GM18907 (cell line): ENCODE data around the gene CLCN4.
A peak's percentile ranks its signal among the peaks of the same experiment; 100 is the strongest.

Source experiments
- ATAC-seq: cut with Tn5 transposase; IDR thresholded peaks from one replicate; pipeline ENCODE4 v1.9.1; 2021; ENCODE audit warnings: mild to moderate bottlenecking, moderate library complexity; ENCODE audit not compliant: unreplicated experiment

The CLCN4 gene

DNA sequence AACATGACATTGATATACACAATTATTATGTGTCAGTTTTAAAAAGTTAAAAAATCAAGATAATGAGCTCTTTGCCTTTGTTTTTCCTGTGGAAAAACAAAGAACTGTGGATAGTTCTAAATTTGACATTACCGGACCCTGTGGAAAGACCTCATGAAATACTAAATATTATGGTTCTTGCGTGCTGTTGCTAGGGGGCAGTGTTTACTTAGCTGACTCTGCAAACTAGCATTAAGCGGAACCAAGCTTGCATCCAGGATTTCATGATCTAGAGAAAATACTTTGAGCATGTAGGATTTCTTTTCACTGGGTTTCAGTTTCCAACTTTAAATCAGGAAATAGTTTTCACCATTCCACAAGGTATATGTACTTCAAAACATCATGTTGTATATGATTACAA is 33.6 kb downstream of the CLCN4 start:
- peak; percentile 53 for ATAC-seq

- no peak for ATAC-seq
These were observed 36.8 kb downstream of the CLCN4 start for GRCh38 chrX:10193587-10193986.

DNA sequence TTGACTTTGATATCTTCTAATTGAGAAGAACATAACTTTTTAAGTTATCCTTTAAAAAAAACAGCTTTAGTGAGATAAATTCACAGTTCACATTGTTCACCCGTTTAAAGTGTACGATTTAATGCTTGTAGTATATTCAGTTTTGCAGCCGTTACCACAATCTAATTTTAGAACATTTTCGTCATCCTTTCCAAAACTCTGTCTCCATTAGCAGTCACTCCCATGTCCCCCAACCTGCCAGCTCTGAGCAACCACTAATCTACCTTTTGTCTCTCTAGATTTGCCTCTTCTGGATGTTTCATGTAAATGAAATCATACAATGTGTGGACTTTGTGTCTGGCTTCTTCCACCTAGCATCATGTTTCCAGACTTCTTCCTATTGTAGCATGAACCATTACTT is 38.6 kb downstream of the CLCN4 start:
- no peak for ATAC-seq

DNA sequence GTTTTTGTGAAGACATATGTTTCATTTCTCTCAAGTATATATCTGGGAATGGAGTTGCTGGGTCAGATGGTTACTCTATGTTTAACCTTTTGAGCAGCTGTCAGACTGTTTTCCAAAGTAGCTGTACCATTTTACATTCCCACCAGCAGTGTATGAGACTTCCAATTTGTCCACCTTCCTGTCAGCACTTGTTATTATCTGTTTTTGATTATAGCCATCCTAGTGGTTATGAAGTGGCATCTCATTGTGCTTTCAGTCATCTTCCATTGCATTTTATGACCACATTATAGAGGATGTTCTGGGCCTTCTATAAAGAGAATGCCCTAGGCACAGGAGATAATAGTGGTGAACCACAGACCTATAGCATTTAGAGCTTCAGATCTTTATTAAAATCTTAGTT is 39.2 kb downstream of the CLCN4 start:
- no peak for ATAC-seq

- ATAC-seq: no peak
These were observed 40.8 kb downstream of the CLCN4 start for GRCh38 chrX:10197279-10198210.

- ATAC-seq: no peak
These were observed 41.5 kb downstream of the CLCN4 start for GRCh38 chrX:10198254-10198653.

GRCh38 chrX:10199212-10199611 is 42.4 kb downstream of the CLCN4 start:
- peak; percentile 83 for ATAC-seq

GRCh38 chrX:10203617-10204016 is 46.8 kb downstream of the CLCN4 start:
- no peak for ATAC-seq

GRCh38 chrX:10206317-10206716 is 49.5 kb downstream of the CLCN4 start:
- no peak for ATAC-seq

DNA sequence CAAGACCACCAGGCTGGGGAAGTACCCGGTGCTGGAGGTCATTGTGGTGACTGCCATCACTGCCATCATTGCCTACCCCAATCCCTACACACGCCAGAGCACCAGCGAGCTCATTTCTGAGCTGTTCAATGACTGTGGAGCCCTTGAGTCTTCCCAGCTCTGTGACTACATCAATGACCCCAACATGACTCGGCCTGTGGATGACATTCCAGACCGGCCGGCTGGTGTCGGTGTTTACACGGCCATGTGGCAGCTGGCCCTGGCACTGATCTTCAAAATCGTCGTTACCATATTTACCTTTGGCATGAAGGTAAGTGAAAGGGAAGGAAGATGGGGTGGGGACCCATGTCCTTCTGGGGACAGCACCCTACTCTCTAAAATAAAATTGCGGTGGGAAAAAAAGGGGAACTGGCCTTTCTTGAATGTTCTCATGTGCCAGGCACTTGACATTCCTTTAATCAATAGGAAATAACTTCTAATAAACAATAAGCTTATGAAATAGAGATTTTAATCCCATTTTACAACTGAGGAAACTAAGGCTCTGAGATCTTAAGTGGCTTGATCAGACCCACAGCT is 51.6 kb downstream of the CLCN4 start:
- ATAC-seq: no peak

- ATAC-seq: no peak
These were observed 52.2 kb downstream of the CLCN4 start for GRCh38 chrX:10208953-10209352.

- ATAC-seq: no peak
These were observed 55.6 kb downstream of the CLCN4 start for GRCh38 chrX:10212395-10212794.

GRCh38 chrX:10213716-10214115 is 56.9 kb downstream of the CLCN4 start:
- no peak for ATAC-seq

DNA sequence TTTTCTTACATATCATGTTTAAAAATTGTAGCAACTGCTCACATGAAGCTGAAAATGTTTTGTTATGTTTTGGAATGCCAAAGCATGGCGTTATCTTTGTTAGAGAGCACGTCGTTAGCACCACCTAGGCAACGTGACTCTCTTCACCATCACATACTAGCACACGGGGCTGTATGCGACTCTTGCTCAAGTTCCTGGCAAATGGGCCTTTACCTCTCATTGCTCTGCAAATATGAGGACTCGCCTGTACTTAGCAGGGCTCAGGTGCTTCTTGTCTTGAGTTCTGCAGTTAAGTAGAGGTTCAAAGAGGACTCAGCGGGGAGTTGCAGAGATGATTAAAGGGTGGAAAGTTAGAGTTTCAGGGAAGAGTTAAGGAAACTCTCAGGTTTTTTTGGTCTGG is 59.4 kb downstream of the CLCN4 start:
- no peak for ATAC-seq

- no peak for ATAC-seq
These were observed 60.4 kb downstream of the CLCN4 start for GRCh38 chrX:10217198-10217597.

GRCh38 chrX:10221651-10222050 is 64.9 kb downstream of the CLCN4 start:
- ATAC-seq: no peak

DNA sequence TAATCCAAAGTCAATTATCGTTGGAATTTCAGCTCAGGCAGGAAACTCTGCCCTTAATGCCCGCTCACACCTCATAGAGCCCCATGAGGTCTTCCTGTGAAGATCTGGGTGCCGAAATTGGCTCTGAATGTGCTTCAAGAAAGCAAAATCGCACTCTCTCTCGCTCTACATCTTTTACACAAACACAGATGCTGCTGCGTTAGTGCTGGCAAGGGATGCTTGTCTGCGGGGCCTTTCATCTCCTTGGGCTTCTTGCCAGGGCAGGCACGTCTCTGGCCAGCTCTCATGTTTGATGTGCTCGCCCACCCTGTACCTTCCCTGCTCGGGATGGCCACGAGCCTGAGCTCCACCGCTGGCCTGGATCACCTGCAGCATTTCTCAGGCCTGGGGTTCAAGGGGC is 66.5 kb downstream of the CLCN4 start:
- ATAC-seq: no peak

GRCh38 chrX:10223781-10224180 is 67.0 kb downstream of the CLCN4 start:
- ATAC-seq: no peak

DNA sequence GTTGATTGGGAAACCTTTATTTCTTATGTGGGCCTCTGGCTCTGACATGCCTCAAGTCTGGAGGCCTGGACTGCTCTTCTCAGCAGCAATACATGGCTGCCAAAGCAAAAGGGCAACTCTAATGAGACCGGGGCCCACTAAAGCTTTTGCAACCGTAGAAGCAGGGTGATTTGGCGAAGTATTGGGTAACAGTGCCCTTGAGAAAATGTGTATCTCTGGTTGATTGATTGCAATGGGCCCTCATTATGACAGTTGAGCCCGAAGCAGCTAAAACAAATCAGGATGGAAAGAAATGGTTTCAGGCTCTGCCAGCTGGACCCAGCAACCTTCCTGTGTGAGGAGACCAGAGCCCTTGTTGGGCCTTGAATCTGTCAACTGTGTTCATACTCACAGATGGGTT is 73.4 kb downstream of the CLCN4 start:
- ATAC-seq: no peak

DNA sequence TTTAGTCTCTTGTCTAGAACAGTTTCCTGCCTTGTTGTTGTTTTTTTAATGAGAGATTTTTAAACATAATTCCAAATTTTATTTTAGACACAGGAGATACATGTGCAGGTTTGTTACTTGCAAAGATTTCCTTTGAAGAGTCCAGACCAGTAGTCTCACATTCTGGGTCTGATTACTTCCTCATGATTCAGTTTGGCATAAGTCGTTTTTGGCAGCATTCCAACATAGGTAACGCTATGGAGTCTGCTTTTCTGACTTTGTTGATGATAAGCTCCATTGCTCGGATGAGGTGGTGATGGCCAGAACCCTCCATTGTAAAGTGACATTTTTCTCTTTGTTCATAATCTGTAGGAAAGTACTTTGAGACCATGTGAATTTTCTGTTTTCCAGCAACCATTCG is 74.7 kb downstream of the CLCN4 start:
- ATAC-seq: no peak

GRCh38 chrX:10233173-10233572 is 76.4 kb downstream of the CLCN4 start:
- ATAC-seq: no peak

DNA sequence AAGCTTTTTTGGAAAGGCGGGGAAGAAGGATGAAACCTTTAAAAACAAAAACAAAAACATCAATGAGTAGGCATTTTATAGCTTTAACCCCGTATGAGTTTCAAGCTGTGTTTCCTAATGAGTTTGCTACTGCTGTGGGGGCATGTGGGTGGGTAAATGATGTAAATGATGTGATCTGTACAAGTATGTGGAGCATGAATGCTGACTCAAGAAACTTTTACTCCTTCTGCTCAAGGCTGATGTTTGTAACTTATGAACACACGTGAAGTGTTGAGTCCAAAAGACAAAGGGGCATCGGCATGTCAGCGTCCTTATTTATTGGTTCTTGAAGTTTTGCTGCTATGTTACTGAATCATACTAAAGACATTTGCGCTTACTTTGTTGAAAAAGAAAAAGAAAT is 76.9 kb downstream of the CLCN4 start:
- no peak for ATAC-seq

GRCh38 chrX:10235851-10236250 is 79.1 kb downstream of the CLCN4 start:
- ATAC-seq: no peak
